Cardiac septum (tissue), 1 donor: ENCODE measurements around the gene PAX4. TPM values are rescaled to one million over a fixed set of nuclear protein-coding genes. Genes with fewer than 3 reads are reported as not detected.

ENCODE experiments used
- DNase-seq: peaks from one replicate; pipeline ENCODE4 v3.0.0-alpha.2; 2020; ENCODE audit warnings: low spot score
- intact Hi-C: fragments of 100-400 bp; cut with DNase I; formaldehyde crosslinking; loops from one replicate; pipeline ENCODE4 v1.14.0; 2022
- total RNA-seq: library from RNA; stranded (reverse); fragmentation: NEBNext Ultra II Directional; extraction: Animal tissue kit (Norgen Biotek cat#: 25700); gene quantifications from one replicate; pipeline ENCODE4 v1.2.1, GENCODE V29; 2021
- donor health status: DM: no; HTN: no; CAD: no.

Gene PAX4
- total RNA-seq, 1 donor from 2014 or later: not detected

- no peak for DNase-seq
- intact Hi-C loops: no loop called here
Observed at GRCh38 chr7:127635659-127636285, 17.8 kb upstream of the PAX4 start.

DNA sequence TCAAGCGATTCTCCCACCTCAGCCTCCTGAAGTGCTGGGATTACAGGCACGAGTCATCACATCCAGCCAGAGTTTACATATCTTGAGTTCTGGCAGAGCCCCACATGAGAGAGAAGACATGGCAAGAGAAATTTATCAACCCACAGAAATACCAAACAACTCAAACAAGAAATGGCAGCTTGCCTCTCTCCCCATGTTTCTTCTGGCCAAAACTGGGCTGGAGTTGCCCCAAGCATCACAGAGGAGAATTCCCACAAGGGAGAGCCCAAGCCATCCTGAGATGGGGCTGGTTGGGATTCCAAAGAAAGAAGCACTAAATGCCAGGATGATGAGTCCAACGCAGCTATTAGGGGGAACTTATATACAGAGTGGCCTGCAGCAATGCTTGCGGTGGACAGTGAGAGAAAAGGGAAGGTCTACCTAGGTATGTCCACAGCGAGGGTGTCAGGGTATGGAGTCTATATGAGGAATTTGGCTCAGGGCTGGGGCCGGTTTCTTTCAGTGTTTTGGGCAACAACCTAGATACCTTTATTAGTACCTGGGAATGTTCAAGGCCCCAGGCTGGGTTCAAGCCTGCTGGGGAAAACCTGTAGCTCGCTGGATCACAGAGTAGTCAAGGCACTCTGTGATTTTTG, 14.5 kb upstream of the PAX4 start:
- intact Hi-C loops: no loop called here
- DNase-seq: no peak

DNA sequence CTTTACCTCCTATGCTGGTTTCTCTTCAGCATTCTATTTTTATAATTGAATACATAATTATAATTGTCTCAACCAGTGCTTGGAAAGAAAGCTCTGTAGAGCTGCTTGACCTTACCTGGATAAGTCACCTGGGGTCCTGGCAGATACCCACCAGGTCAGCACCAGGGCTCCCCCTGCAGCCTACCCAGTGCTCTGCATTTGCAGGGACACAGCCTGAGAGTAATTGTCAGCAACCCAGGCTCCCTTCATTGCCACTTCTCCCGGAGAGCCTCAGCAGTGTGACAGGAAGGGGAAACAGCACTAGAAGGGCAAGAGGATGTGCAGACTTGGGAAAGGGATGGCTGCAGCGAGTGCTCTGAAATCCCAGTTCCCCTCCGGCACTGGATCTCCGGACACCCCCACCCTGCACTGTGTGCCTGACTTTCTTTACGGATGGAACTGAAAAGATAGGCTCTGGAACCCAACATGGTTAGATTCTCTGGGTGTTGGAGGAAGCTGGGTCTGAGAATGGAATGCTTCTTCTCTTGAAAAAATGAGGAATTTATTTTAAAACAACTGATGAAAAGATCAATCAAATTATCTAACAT, 11.4 kb upstream of the PAX4 start:
- no peak for DNase-seq
- intact Hi-C loops: no loop called here

DNA sequence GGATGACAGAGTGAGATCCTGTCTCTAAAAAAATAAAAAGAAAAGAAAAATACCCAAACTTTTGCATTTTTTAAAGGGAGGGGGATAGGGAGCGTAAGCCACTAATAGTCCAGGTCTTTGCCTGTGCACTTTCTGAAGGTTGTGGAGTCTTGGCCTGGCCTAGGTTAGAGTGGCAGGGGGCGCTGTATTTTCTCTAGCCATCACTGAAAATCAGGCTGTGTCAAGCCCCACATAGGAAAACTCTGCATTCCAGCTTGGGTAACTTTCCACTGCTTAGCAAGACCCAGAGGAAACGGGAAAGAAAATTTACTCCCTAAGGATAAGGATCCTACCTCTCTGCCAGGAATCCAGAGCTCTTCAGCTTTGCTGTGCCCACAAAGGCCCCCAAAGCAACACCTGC, 10.5 kb upstream of the PAX4 start:
- intact Hi-C loops: no loop called here
- no peak for DNase-seq

DNA sequence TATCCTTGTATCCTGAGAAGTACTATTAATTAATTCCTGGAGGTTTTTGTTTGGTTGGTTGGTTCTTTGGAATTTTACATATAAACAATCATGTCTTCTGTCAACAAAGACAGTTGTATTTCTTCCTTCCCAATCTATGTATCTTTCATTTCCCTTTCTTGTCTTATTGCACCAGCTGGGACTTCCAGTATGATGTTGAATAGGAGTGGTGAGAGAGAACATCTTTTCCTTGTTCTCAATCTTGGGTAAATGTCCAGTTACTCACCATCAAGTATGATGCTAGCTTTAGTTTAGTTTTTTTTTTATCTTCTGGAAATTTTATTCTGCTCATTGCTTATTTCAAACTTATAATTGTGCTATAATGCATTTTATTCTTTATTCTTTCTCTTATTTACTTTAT, 7.4 kb upstream of the PAX4 start:
- intact Hi-C loops: no loop called here
- no peak for DNase-seq

GRCh38 chr7:127620406-127621233, 2.7 kb upstream of the PAX4 start:
- intact Hi-C loops: no loop called here
- no peak for DNase-seq

GRCh38 chr7:127619681-127620405, 1.9 kb upstream of the PAX4 start:
- intact Hi-C loops: no loop called here
- DNase-seq: no peak

GRCh38 chr7:127618775-127619174, 833 bp upstream of the PAX4 start:
- intact Hi-C loops: no loop called here
- DNase-seq: no peak

- intact Hi-C loops: no loop called here
- DNase-seq: no peak
Observed at GRCh38 chr7:127616724-127617123, 1.2 kb downstream of the PAX4 start.

GRCh38 chr7:127612263-127612662, 5.7 kb downstream of the PAX4 start:
- DNase-seq: no peak
- intact Hi-C loops: no loop called here

DNA sequence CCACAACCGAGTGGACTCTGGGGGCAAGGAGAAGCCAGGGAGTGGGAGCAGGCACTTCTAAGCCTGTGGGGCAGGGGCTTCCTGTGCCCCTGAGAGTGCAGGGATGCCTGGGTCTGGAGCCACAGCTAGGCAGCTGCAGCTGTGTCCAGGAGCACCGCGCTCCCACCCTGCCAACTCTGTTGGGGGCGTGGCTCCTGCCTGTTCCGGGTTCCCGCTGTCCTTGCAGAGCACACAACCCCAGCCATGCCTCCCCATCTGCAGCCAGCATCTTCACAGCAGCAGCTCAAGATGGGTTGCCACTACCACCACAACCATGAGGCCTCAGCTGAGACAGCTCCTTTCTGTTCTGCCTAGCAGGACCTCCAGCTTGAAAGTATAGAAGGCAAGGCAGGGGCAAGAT, 8.6 kb downstream of the PAX4 start:
- no peak for DNase-seq
- intact Hi-C loops: no loop called here

DNA sequence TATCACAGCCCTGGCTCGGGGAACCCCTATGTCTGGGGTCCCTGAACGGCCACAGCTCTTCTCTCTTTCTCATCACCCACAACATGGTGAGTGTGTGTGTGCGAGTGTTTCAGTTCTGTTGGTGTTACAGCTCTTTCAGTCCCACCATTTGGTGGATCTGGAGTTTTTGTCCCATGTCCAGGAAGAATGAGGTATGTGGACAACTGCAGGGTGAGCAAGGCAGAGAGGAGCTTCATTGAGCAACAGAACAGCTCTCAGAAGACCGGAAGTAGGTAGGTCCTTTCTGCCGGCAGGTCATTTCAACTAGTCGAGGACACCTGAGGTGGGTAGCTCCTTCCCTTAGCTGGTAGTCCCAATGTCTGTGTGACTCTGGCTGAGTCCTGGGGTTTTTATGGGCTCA, 9.5 kb downstream of the PAX4 start:
- DNase-seq: no peak

GRCh38 chr7:127600885-127601284, 17.1 kb downstream of the PAX4 start:
- intact Hi-C loops: no loop called here
- no peak for DNase-seq

More for the DNA sequence above, 9.5 kb downstream of the PAX4 start:
- intact Hi-C loops: no loop called here

DNA sequence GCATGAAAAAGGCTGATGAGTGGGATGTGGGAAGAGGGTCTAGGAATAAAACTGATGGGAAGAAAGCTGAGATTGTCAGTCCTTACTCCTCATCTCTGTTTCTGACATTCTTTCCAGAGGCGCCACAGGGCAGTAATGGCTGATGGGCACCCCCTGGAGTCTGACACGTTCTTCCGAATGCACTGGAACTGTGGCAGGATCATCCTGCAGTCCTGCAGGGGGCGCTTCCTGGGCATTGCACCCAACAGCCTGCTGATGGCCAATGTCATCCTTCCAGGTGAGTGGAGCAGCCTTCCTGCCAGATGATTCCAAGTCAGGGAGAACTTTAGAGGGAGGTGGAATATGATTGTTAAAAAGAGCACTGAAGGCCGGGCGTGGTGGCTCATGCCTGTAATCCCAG, 19.6 kb downstream of the PAX4 start:
- no peak for DNase-seq
- intact Hi-C loops: no loop called here

- intact Hi-C loops: no loop called here
- DNase-seq: no peak
Observed at GRCh38 chr7:127595737-127596136, 22.2 kb downstream of the PAX4 start.

DNA sequence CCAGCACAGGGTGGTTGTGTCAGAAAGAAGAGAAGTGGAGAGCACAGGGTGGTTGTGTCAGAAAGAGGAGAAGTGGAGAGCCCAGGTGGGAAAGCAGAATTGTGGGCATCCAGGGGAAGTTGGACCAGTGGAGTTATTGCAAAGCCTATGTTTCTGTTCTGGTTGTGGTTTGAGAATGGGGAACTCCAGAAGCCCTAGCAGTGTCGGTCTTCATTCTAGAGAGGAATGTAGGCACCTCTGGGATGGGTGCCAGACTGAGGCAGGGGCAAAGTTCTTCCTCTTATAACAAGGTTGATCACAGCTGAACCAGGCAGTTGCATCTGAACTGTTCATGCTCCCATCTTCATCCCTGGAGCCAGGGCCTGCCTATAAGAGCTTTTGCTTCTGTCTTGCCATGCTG, 23.5 kb downstream of the PAX4 start:
- intact Hi-C loops: no loop called here
- no peak for DNase-seq

- intact Hi-C loops: no loop called here
- no peak for DNase-seq
Observed at GRCh38 chr7:127592550-127592949, 25.4 kb downstream of the PAX4 start.

DNA sequence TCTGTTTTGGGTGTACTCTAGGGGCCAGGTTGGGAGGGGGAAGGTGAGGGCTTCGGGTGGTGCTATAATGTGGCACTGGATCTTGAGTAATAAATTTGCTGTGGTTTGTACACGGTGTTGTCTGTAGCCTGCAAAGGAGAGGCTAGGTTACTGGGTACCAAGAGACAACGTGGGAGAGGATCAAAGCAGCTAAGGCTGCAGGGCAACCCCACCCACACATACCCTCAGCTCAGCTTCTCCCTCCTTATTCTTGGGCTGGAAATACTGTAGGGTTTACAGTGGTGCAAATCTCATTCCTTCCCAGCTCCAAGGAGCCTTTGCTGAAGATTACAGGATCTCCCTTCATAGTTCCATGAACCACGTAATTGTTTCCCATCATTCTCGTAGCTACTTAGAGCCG, 26.4 kb downstream of the PAX4 start:
- no peak for DNase-seq
- intact Hi-C loops: no loop called here

- intact Hi-C loops: no loop called here
- no peak for DNase-seq
Observed at GRCh38 chr7:127591189-127591588, 26.8 kb downstream of the PAX4 start.

DNA sequence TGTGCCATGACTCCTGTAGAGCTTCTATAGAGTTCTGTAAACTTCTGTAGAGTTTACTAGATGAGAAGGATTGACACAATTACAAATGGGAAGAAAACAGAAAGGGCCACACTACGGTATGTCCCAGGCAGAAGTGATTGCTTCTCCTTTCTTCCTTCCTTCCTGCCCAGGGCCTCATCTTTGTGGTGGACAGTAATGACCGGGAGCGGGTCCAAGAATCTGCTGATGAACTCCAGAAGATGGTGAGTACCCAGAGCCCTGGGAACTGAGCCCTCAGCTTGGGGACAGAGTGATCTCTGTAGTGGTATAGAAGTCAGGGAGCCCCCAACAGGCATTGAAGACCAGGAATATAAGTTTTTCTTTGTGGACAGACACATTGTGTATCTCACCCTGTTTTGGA, 28.0 kb downstream of the PAX4 start:
- intact Hi-C loops: loop anchor here (2.0 to 5.0 kb wide), 3 partner anchors 63 to 338 kb away; partner anchors contain the start of genes GRM8, SND1 and ZNF800
- no peak for DNase-seq
